Liver (tissue), 3 donors: Measurements from ENCODE around the gene CLBA1.

ENCODE experiments used
- CTCF ChIP-seq: fragments of 150-350 bp; IDR thresholded peaks from 2 replicates; pipeline ENCODE4 v1.5.1; 2017; ENCODE audit warnings: improper control_type of control experiment, low read depth, low read length; ENCODE audit not compliant: missing input control
- EGR1 ChIP-seq, 2 donors: IDR thresholded peaks; 2 replicates each; pipeline ENCODE4 v1.6.1; 2016 to 2018; ENCODE audit warnings: antibody characterized with exemption in 2 of 2, low read depth in 2 of 2
- HNF4A ChIP-seq, 2 donors: conservative IDR thresholded peaks; 2 replicates each; pipeline ENCODE4 v1.6.1; 2016; ENCODE audit warnings: antibody characterized with exemption in 2 of 2, mild to moderate bottlenecking in 2 of 2
- MAX ChIP-seq: IDR thresholded peaks from 2 replicates; pipeline ENCODE4 v1.6.1; 2016; ENCODE audit warnings: antibody characterized with exemption
- RAD21 ChIP-seq, 2 donors: IDR thresholded peaks; 2 replicates each; pipeline ENCODE4 v1.6.1; 2016; ENCODE audit warnings: antibody characterized with exemption in 2 of 2, mild to moderate bottlenecking in 2 of 2
- REST ChIP-seq: IDR thresholded peaks from 2 replicates; pipeline ENCODE4 v1.6.1; 2016; ENCODE audit warnings: antibody characterized with exemption, mild to moderate bottlenecking
- RXRA ChIP-seq, 2 donors: IDR thresholded peaks; 2 replicates each; pipeline ENCODE4 v1.6.1; 2017 to 2018; ENCODE audit warnings: antibody characterized with exemption in 2 of 2, mild to moderate bottlenecking in 1 of 2
- SP1 ChIP-seq: IDR thresholded peaks from 2 replicates; pipeline ENCODE4 v1.6.1; 2018; ENCODE audit warnings: antibody characterized with exemption, mild to moderate bottlenecking
- TAF1 ChIP-seq: conservative IDR thresholded peaks from 2 replicates; pipeline ENCODE4 v1.6.1; 2016; ENCODE audit warnings: antibody characterized with exemption, mild to moderate bottlenecking
- YY1 ChIP-seq: IDR thresholded peaks from 2 replicates; pipeline ENCODE4 v1.6.1; 2016; ENCODE audit warnings: antibody characterized with exemption, mild to moderate bottlenecking
- donor health status: healthy.
- donor health status: healthy.

GRCh38 chr14:104954746-104955395, 30.7 kb upstream of the CLBA1 start:
- TF ChIP-seq CTCF (no peak), TAF1 (no peak), REST (no peak), MAX (no peak), HNF4A (conservative IDR thresholded peaks at IDR 0.05) (no peak), SP1 (no peak), EGR1 (IDR thresholded peaks at IDR 0.05; ENCODE audit: low read depth in 2 of 2) (no peak), RXRA (IDR thresholded peaks at IDR 0.05) (no peak), RAD21 (IDR thresholded peaks at IDR 0.05) (no peak), YY1 (no peak)
